Fibroblast of lung (primary cell): Measurements from ENCODE around the gene BIRC7. TPM values are rescaled to one million over a fixed set of nuclear protein-coding genes. Genes with fewer than 3 reads are reported as not detected.

ENCODE experiments used
- DNase-seq, 2 donors: peaks; one replicate each; pipeline versions ENCODE4 v3.0.0 to v3.0.0-alpha.2; 2010; ENCODE audit warnings: low read depth in 2 of 2
- H2AFZ ChIP-seq: 2 replicates; pipeline ENCODE4 v1.5.1; 2012; ENCODE audit warnings: low read length, control low read depth, inconsistent platforms
- H3K27ac ChIP-seq: 2 replicates; pipeline ENCODE4 v1.5.1; 2011; ENCODE audit warnings: low read length, control low read depth; ENCODE audit not compliant: insufficient read depth
- H3K27me3 ChIP-seq: 2 replicates; pipeline ENCODE4 v1.5.1; 2011; ENCODE audit warnings: mild to moderate bottlenecking, low read length; ENCODE audit not compliant: control insufficient read depth, insufficient read depth
- H3K36me3 ChIP-seq: 2 replicates; pipeline ENCODE4 v1.5.1; 2011; ENCODE audit warnings: low read length; ENCODE audit not compliant: control insufficient read depth, insufficient read depth
- H3K4me1 ChIP-seq: 2 replicates; pipeline ENCODE4 v1.5.1; 2011; ENCODE audit warnings: low read length; ENCODE audit not compliant: control insufficient read depth, insufficient read depth; ENCODE audit errors: extremely low read depth
- H3K4me2 ChIP-seq: 2 replicates; pipeline ENCODE4 v1.5.1; 2011; ENCODE audit warnings: low read length, control low read depth; ENCODE audit not compliant: insufficient read depth; ENCODE audit errors: extremely low read depth
- H3K4me3 ChIP-seq, 4 experiments: fragments of 200-600 bp in 1 of 4; sonication (generic) in 1 of 4; replicated peaks in 1 of 4; 2 replicates each; pipeline ENCODE4 v1.5.1; 2011 to 2016; ENCODE audit warnings: low read length in 4 of 4, low read depth in 3 of 4, mild to moderate bottlenecking in 3 of 4, control low read depth in 2 of 4, inconsistent platforms in 1 of 4, mixed read lengths in 1 of 4; ENCODE audit not compliant: insufficient read depth in 1 of 4; ENCODE audit errors: control extremely low read depth in 1 of 4
- H3K79me2 ChIP-seq: 2 replicates; pipeline ENCODE4 v1.5.1; 2012; ENCODE audit warnings: mild to moderate bottlenecking, low read length, inconsistent platforms; ENCODE audit not compliant: control insufficient read depth, insufficient read depth
- H3K9ac ChIP-seq: 2 replicates; pipeline ENCODE4 v1.5.1; 2011; ENCODE audit warnings: mild to moderate bottlenecking, low read length, control low read depth; ENCODE audit not compliant: insufficient read depth
- H3K9me3 ChIP-seq: 2 replicates; pipeline ENCODE4 v1.5.1; 2012; ENCODE audit warnings: low read depth, low read length; ENCODE audit not compliant: control insufficient read depth, insufficient read depth
- H4K20me1 ChIP-seq: 2 replicates; pipeline ENCODE4 v1.5.1; 2011; ENCODE audit warnings: low read length; ENCODE audit not compliant: control insufficient read depth, insufficient read depth; ENCODE audit errors: extremely low read depth
- CTCF ChIP-seq, 2 donors: IDR thresholded peaks in 1 of 2; conservative IDR thresholded peaks in 1 of 2; 1 replicate in 1 of 2; 2 replicates in 1 of 2; pipeline ENCODE4 v1.5.1; 2011 to 2012; ENCODE audit warnings: low read length in 2 of 2, control low read depth in 1 of 2, inconsistent platforms in 1 of 2, low read depth in 1 of 2, mild to moderate bottlenecking in 1 of 2
- EZH2 ChIP-seq: IDR thresholded peaks from 2 replicates; pipeline ENCODE4 v1.5.1; 2012; ENCODE audit warnings: low read length, control low read depth, mild to moderate bottlenecking; ENCODE audit errors: missing control alignments
- polyA plus RNA-seq, 2 donors: library from polyadenylated mRNA; depleted of rRNA in 1 of 2; stranded (reverse) in 1 of 2; unstranded in 1 of 2; fragments of >200 nt; gene quantifications; 2 replicates each; pipeline ENCODE4 v1.2.1, GENCODE V29; 2011 to 2012; ENCODE audit warnings: missing spikeins in 1 of 2
- total RNA-seq: library from RNA; depleted of rRNA; stranded (reverse); fragments of >200 nt; gene quantifications from 2 replicates; pipeline ENCODE4 v1.2.1, GENCODE V29; 2014

Gene BIRC7
- total and polyA plus RNA-seq, 2 donors (not counting 1 experiment from before 2014, with no cell fraction given) = not detected

GRCh38 chr20:63270606-63271325 is 35.1 kb downstream of the BIRC7 start:
- TF ChIP-seq EZH2 (no peak), CTCF (conservative IDR thresholded peaks at IDR 0.05 in 1 of 2, IDR thresholded peaks at IDR 0.05 in 1 of 2; ENCODE audit: low read depth in 1 of 2, low read length in 2 of 2) (no peak)
- H3K9me3 ChIP-seq = no peaks in the 10 kb centered on the region
- no peak overlapping the region for H2AFZ ChIP-seq
- DNase-seq = no peak
- H3K4me1 ChIP-seq = peaks cover 6% of the 10 kb centered on the region
- H3K9ac ChIP-seq = no peak overlapping the region
- no peak overlapping the region for H3K4me2 ChIP-seq
- H3K79me2 ChIP-seq = peaks cover 31% of the 10 kb centered on the region
- H3K27ac ChIP-seq = no peak overlapping the region
- H4K20me1 ChIP-seq = no peaks in the 10 kb centered on the region
- H3K36me3 ChIP-seq = peaks cover 6% of the 10 kb centered on the region
- peaks cover 3% of the 10 kb centered on the region for H3K27me3 ChIP-seq
- H3K4me3 ChIP-seq = no peak overlapping the region

- Histone ChIP-seq H3K79me2 (peaks cover 48% of the 10 kb centered on the region), H3K27me3 (no peaks in the 10 kb centered on the region), H2AFZ (no peak within 1 kb of the TSS), H3K36me3 (peaks cover 21% of the 10 kb centered on the region), H3K9ac (peak within 1 kb of the TSS; percentile 91), H3K4me2 (peak within 1 kb of the TSS; percentile 91), H3K9me3 (no peaks in the 10 kb centered on the region), H4K20me1 (no peaks in the 10 kb centered on the region), H3K27ac (peak within 1 kb of the TSS; percentile 82), H3K4me1 (peaks cover 6% of the 10 kb centered on the region), H3K4me3 (peak within 1 kb of the TSS; percentile 86 to 97 (median 92))
- TF ChIP-seq EZH2 = no peak
- no peak for TF ChIP-seq CTCF (conservative IDR thresholded peaks at IDR 0.05 in 1 of 2, IDR thresholded peaks at IDR 0.05 in 1 of 2; ENCODE audit: low read depth in 1 of 2, low read length in 2 of 2)
- DNase-seq = peak; percentile 84 to 91
Measured at GRCh38 chr20:63272105-63273058, 36.7 kb downstream of the BIRC7 start, which contains the start of gene ARFGAP1. Gene ARFGAP1 (plus strand): TSS chr20:63272813. CDS start chr20:63275581, 2,768 bp downstream.

GRCh38 chr20:63273059-63273579 is 37.4 kb downstream of the BIRC7 start:
- H3K4me3 ChIP-seq = peak overlapping the region; percentile 86 to 97 (median 92)
- H4K20me1 ChIP-seq = no peaks in the 10 kb centered on the region
- H3K4me2 ChIP-seq = peak overlapping the region; percentile 91
- H3K79me2 ChIP-seq = peaks cover 54% of the 10 kb centered on the region
- TF ChIP-seq CTCF (conservative IDR thresholded peaks at IDR 0.05 in 1 of 2, IDR thresholded peaks at IDR 0.05 in 1 of 2; ENCODE audit: low read depth in 1 of 2, low read length in 2 of 2) = no peak
- TF ChIP-seq EZH2 = no peak
- no peak overlapping the region for H2AFZ ChIP-seq
- DNase-seq = no peak
- no peaks in the 10 kb centered on the region for H3K9me3 ChIP-seq
- H3K4me1 ChIP-seq = peaks cover 6% of the 10 kb centered on the region
- H3K27me3 ChIP-seq = no peaks in the 10 kb centered on the region
- peak overlapping the region; percentile 91 for H3K9ac ChIP-seq
- peak overlapping the region; percentile 82 for H3K27ac ChIP-seq
- H3K36me3 ChIP-seq = peaks cover 25% of the 10 kb centered on the region
